ENCODE measurements around the gene DPP4.

- TF ChIP-seq CTCF (IDR thresholded peaks at IDR 0.05): no peak
- TF ChIP-seq POLR2AphosphoS5 (IDR thresholded peaks at IDR 0.05): no peak
These were observed 109.9 kb downstream of the DPP4 start for GRCh38 chr2:161964160-161964559.
